DMS153 treated with DMSO at 0.1 percent for 48 hours (cell line): ENCODE results near the gene KRT81.
"Not testable (repeated sequence)": the region's sequence is repeated elsewhere in the genome, so short reads cannot be mapped to it uniquely, and the experiment has no call there.

ENCODE experiments used
- DNase-seq: peaks from one replicate; lab custom pipeline; 2025; ENCODE audit not compliant: unreplicated experiment; lab: John Stamatoyannopoulos, UW

The KRT81 gene

DNA sequence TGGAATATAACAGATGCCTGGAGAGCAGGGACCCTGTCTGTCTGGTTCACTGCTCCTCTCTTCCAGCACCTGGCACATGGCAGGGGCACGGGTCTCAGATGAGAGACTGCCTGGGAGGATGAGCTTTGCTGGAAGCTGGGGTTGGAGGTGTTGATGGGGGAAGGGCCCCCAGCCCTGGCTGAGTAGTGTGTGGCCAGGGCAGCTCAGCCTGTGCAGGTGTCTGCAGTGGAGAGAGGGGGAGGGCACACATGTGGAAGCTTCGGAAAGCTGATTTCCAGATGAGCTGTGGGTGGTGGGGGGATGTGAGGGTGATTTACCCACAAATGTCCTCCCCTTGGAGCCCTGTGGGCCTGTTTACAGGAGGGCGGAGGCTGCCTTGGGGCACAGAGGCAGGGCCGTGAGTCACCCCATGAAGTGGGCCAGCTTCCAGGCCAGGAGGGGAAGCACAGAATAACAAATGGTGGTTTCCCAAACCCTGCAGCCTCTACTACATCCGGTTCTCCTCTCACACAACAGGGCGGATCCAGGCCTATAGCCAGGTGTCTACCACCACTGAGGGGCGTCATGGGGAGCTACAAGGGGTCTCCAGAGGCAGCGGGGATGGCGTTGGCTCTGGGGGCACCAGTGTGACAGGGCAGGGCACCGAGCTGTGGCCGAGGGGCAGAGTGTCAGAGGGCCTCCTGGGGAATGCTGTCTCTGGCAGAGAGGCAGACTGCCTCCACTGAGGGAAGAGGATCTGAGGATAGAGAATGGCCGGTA, 47.3 kb downstream of the KRT81 start:
- peak; percentile 67 for DNase-seq

DNA sequence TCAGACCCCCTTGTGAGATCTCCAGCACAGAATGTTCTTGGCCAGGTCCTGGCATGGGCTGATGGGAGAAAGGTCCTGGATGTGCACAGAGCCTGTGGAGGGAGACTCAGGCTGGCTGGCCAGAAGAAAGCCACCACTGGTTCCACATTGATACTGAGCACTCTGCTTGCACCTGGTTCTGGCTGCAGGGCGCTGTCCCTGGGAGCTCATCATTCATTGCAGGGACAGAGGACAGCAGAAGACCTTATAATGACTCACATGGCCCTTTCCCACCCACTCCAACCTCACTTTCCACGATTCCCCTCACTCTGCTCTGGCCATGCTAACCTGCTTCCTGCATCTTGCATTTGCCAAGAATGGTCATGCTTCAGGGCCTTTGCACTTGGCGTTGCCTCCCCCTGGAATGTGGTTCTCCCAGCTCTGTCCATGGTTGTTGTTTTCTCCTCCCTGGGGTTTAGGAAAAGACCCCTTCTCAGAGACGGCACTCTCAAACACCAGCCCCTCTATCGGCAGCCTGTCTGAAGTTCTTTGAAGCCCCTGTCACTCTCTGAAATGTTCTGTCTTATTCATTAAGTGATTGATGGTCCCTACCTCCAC, 48.0 kb downstream of the KRT81 start:
- no peak for DNase-seq

DNA sequence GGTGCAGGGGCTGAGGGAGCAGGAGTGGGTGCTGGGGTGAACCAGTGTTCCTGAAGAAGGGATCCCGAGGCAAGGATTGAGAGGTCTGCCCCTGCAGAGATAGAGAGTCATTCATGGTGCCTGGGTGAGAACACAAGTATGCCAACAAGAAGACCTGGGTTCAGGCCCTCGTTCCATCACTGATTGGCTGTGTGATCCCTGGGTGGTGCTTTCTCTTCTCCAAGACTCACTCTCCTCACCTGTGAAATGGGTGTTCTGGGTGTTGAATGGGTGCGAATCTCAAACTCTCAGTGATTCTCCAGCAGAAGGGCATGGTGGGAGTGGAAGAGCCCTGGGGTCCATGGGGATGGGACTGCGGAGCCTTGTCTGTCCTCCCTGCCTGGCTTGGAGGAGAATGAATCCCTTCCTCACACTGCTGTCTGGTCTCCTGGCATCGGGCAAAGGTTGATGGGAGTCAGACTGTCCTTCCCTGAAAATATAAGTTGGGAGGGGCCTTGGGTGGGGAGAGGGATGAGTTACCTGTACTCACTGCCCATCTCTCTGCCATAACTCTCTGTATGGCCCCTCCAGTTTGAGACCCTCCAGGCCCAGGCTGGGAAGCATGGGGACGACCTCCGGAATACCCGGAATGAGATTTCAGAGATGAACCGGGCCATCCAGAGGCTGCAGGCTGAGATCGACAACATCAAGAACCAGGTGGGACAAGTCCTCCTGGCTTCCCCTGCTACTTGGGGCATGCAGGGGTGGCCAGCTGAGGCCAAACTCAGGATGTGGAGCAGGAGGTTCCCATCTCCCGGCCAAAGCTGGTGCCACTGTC, 48.7 kb downstream of the KRT81 start:
- DNase-seq = no peak

DNA sequence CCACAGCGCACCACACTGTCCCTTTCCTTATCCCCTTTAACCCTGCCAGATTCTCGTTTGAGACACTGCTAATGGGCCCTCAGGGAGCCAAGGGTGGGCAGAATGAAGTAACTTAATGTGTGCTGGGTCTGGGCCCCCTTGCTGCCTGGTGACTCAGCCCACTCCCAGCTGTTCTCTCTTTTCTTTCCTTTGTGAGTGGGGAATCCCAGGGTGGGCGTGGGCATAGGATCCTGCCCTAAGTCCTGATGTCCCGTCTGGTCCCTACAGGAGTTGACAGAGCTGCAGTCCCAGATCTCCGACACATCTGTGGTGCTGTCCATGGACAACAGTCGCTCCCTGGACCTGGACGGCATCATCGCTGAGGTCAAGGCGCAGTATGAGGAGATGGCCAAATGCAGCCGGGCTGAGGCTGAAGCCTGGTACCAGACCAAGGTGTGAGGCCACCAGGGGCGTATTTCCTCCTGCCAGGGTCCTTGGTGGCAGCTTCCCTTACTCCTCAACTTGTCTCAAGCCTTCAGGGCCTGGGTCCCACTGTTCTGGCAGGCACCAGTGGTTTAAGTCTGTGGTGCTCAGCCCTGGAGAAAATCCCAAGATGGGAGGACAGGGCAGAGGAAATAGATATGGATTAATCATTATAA, 50.0 kb downstream of the KRT81 start:
- DNase-seq = no peak

DNA sequence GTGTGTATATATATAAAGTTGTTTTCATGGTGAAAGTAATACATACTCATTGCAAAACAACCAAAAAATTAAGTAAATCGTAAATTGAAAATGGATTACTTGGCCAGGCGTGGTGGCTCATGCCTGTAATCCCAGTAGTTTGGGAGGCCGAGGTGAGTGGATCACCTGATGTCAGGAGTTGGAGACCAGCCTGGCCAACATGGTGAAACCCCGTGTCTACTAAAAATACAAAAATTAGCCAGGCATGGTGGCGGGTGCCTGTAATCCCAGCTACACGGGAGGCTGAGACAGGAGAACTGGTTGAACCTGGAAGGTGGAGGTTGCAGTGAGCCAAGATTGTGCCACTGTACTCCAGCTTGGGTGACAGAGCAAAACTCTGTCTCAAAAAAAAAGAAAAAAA, 51.1 kb downstream of the KRT81 start:
- not testable (repeated sequence) for DNase-seq

DNA sequence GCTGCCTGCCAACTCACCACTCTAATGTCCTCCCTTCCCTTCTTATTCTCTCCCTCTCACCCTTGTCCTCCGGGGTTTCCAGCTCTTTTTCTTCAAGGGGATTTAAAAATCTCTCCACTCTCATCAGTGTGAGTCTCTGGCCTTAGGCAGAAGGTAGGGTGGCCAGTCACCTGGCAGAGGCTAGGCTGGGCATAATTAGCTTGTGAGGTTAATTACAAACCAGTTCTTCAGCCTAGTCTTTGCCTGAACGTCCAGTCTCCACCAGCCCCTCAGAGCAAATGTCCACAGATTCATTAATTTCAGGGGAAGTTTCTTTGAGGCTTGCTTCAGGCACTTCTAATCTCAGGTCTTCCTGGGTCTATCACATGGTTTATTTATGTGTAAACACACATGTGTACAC, 51.6 kb downstream of the KRT81 start:
- DNase-seq = no peak

DNA sequence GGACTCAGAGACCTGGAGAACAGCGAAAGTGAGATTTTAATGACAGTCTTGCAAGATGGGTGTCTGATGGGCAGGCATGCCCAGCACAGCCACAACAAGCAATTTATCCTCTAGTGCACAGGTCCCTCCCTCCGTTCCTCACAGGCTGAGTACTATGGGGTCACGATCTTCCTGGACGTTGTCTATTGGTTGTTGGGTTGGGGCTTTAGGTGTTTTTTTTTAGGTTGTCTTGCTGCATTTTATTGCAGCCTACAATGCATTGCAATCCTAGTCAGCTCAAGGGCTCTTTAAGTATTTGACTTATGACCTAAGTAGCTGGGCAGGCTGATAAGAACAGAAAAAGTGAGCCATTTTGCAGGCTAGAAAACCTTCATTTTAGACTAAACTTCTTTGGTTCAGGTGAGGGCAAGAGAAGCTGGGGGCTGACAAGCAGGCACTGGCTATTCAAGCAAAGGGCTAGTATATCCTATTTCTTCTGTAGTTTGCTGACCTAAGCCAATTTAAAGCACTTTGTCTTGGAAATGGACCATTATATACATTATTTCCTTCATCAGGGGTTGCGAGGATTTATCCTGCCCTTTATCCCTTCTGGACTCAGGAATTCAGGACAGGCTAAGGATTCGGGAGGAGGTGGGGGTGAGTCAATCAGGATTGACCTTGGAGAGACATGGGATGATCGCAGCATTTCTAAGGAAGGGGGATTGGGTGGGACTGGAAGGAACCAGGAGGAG, 52.3 kb downstream of the KRT81 start:
- no peak for DNase-seq

DNA sequence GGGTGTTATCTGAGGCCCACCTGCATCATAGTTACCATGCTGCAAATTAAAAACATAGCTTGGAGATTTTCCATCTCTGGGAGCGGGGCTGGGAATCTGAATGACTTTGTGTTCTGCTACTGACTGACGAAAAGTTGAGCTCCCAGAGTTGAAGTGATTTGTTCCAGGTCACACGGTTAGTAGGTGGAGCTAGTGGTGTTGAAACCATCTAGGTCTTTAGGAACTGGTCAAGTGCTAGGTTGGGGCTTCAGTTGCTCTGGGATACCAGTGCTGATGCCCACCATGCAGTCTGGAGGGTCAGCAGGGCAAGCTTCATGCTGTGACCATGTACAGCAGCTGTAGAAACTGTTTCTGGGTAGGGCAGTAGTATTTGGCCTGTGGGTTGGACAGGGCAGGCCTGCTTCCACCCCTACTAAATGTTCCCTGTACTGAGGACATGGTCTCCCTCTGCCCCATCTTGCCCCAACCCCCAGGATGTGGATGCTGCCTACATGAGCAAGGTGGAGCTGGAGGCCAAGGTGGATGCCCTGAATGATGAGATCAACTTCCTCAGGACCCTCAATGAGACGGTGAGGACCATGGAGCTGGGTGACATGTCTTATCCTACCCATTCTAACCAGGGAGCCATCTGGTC, 53.0 kb downstream of the KRT81 start:
- no peak for DNase-seq

DNA sequence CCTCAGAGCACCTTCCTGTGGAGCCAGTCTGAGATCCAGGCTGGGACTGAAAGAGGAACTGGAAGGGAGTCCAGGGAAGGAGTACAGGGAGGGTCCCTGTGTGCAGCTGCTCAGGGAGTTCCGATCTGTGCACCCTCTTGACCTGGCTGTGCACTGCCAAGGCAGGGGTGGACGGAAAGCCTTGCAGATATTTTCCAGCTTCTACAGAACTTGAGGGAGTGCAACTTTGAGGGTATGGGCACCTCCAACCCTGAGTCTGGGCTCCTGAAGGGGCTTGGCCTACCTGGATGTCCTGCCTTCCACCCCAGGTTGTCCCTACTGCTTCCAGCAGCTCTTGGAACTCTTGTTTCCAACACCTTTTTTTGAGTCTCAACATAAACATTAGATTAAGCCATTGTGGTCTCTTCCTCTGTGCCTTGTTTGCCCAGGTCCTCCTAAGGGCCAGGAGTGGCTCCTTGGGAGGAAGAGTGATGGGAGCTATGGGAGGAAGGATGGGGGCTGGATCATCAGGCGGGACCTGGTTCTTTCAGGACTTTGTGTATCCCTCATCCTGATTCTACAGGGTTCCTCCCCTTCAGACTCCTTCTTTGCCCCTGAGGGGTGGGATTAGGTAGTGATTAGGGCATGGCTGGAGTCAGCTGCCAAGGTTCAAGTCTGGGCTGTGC, 54.8 kb downstream of the KRT81 start:
- DNase-seq = no peak
